Effector CD4-positive, alpha-beta T cell (primary cell): Measurements from ENCODE around the gene VILL.

ENCODE experiments used
- DNase-seq: peaks from one replicate; pipeline ENCODE4 v3.0.0-alpha.2; 2020

Gene VILL

GRCh38 chr3:38001456-38002081, 11.0 kb downstream of the VILL start:
- peak; percentile 1 for DNase-seq

- peak; percentile 1 for DNase-seq
These were observed 11.8 kb downstream of the VILL start for GRCh38 chr3:38002291-38002876.

GRCh38 chr3:38002940-38003339, 12.4 kb downstream of the VILL start:
- no peak for DNase-seq

GRCh38 chr3:38003371-38003816, 12.8 kb downstream of the VILL start:
- peak; percentile 38 for DNase-seq

- no peak for DNase-seq
These were observed 13.3 kb downstream of the VILL start for GRCh38 chr3:38003817-38004414.

- peak; percentile 36 for DNase-seq
These were observed 14.0 kb downstream of the VILL start for GRCh38 chr3:38004415-38005075.

GRCh38 chr3:38005076-38006020, 14.8 kb downstream of the VILL start:
- no peak for DNase-seq

- no peak for DNase-seq
These were observed 15.4 kb downstream of the VILL start for GRCh38 chr3:38006031-38006430.

- DNase-seq: no peak
These were observed 15.9 kb downstream of the VILL start for GRCh38 chr3:38006445-38006995.

- DNase-seq: no peak
These were observed 17.1 kb downstream of the VILL start for GRCh38 chr3:38007754-38008090.

- DNase-seq: no peak
These were observed 17.7 kb downstream of the VILL start for GRCh38 chr3:38008191-38008701.

GRCh38 chr3:38008971-38009580, 18.5 kb downstream of the VILL start:
- DNase-seq: no peak

- no peak for DNase-seq
These were observed 19.4 kb downstream of the VILL start for GRCh38 chr3:38009807-38010591.

GRCh38 chr3:38011111-38011510, 20.5 kb downstream of the VILL start:
- DNase-seq: no peak

GRCh38 chr3:38015485-38015884, 24.9 kb downstream of the VILL start:
- no peak for DNase-seq

GRCh38 chr3:38015984-38016383, 25.4 kb downstream of the VILL start:
- no peak for DNase-seq

GRCh38 chr3:38016410-38016809, 25.8 kb downstream of the VILL start:
- no peak for DNase-seq

- DNase-seq: no peak
These were observed 26.4 kb downstream of the VILL start for GRCh38 chr3:38016847-38017444.

GRCh38 chr3:38017445-38018295, 27.1 kb downstream of the VILL start:
- no peak for DNase-seq
